IMR-90 (cell line): ENCODE measurements around the gene ADAM12. TPM values are rescaled to one million over a fixed set of nuclear protein-coding genes. Genes with fewer than 3 reads are reported as not detected.

Experiments used
- ATAC-seq: fragments of 200-7000 bp; cut with Tn5 transposase; 2 replicates; pipeline ENCODE4 v1.9.1; 2020; ENCODE audit warnings: low read depth, mild to moderate bottlenecking, moderate library complexity
- BruUV-seq: library from RNA; stranded (reverse); fragments of 400-500 nt; replicated peaks from 2 replicates; lab custom pipeline; 2021; lab: Mats Ljungman, UMichigan
- CTCF ChIA-PET: fragments of 300-600 bp; formaldehyde crosslinking; extraction: SDS; loops from one replicate; lab custom pipeline; 2021; ENCODE audit warnings: antibody characterized with exemption; lab: Yijun Ruan, JAX
- POLR2A ChIA-PET: fragments of 300-600 bp; sonication (Branson Sonifier 250); formaldehyde crosslinking; loops from one replicate; lab custom pipeline; 2022; ENCODE audit warnings: antibody characterized with exemption; ENCODE audit not compliant: unreplicated experiment; lab: Charles Lee
- DNase-seq: peaks from one replicate; pipeline ENCODE4 v3.0.0; 2013
- H2AFZ ChIP-seq: replicated peaks from 2 replicates; pipeline ENCODE3; 2013; ENCODE audit warnings: low read length, mild to moderate bottlenecking; ENCODE audit not compliant: poor library complexity
- H2AK5ac ChIP-seq: 2 replicates; pipeline ENCODE4 v1.6.1; 2013; ENCODE audit warnings: low read depth, low read length, inconsistent platforms
- H2AK9ac ChIP-seq: replicated peaks from 2 replicates; pipeline ENCODE3; 2013; ENCODE audit warnings: mild to moderate bottlenecking, low read depth, low read length, moderate library complexity; ENCODE audit not compliant: poor library complexity
- H2BK120ac ChIP-seq: 2 replicates; pipeline ENCODE4 v1.6.1; 2013; ENCODE audit warnings: low read depth, low read length, inconsistent platforms
- H2BK15ac ChIP-seq: 3 replicates; pipeline ENCODE4 v1.6.1; 2013; ENCODE audit warnings: low read depth, low read length, inconsistent platforms
- H2BK20ac ChIP-seq: 2 replicates; pipeline ENCODE4 v1.6.1; 2013; ENCODE audit warnings: low read depth, mild to moderate bottlenecking, inconsistent platforms, low read length, moderate library complexity
- H2BK5ac ChIP-seq: 2 replicates; pipeline ENCODE4 v1.6.1; 2013; ENCODE audit warnings: mild to moderate bottlenecking, low read depth, low read length, inconsistent platforms; ENCODE audit not compliant: poor library complexity, severe bottlenecking
- H3K14ac ChIP-seq: replicated peaks from 2 replicates; pipeline ENCODE4 v1.6.1; 2013; ENCODE audit warnings: low read depth, low read length, inconsistent platforms
- H3K18ac ChIP-seq: 2 replicates; pipeline ENCODE4 v1.6.1; 2013; ENCODE audit warnings: low read depth, low read length, control low read depth
- H3K23ac ChIP-seq: 2 replicates; pipeline ENCODE4 v1.6.1; 2013; ENCODE audit warnings: low read depth, low read length, inconsistent platforms
- H3K27ac ChIP-seq: 2 replicates; pipeline ENCODE4 v1.5.1; 2013; ENCODE audit warnings: mild to moderate bottlenecking, control low read depth, low read length; ENCODE audit not compliant: insufficient read depth
- H3K27me3 ChIP-seq: 2 replicates; pipeline ENCODE4 v1.6.1; 2013; ENCODE audit warnings: low read length; ENCODE audit not compliant: control insufficient read depth, insufficient read depth
- H3K36me3 ChIP-seq: 2 replicates; pipeline ENCODE4 v1.6.1; 2013; ENCODE audit warnings: low read length, mixed read lengths; ENCODE audit not compliant: control insufficient read depth, insufficient read depth
- H3K4ac ChIP-seq: 2 replicates; pipeline ENCODE4 v1.6.1; 2013; ENCODE audit warnings: low read depth, low read length, inconsistent platforms
- H3K4me1 ChIP-seq: 2 replicates; pipeline ENCODE4 v1.6.1; 2013; ENCODE audit warnings: low read length, mixed read lengths; ENCODE audit not compliant: control insufficient read depth, insufficient read depth
- H3K4me2 ChIP-seq: 2 replicates; pipeline ENCODE4 v1.6.1; 2013; ENCODE audit warnings: low read depth, mild to moderate bottlenecking, control low read depth, low read length, moderate library complexity
- H3K4me3 ChIP-seq: 2 replicates; pipeline ENCODE4 v1.5.1; 2013; ENCODE audit warnings: low read depth, mild to moderate bottlenecking, control low read depth, low read length, moderate library complexity; ENCODE audit not compliant: insufficient read depth
- H3K56ac ChIP-seq: 2 replicates; pipeline ENCODE4 v1.6.1; 2013; ENCODE audit warnings: low read length, inconsistent platforms; ENCODE audit not compliant: insufficient read depth; ENCODE audit errors: extremely low read depth
- H3K79me1 ChIP-seq, 2 experiments: 2 replicates each; pipeline ENCODE4 v1.6.1; 2013; ENCODE audit warnings: low read length in 2 of 2, inconsistent platforms in 1 of 2, low read depth in 1 of 2
- H3K9ac ChIP-seq: 2 replicates; pipeline ENCODE4 v1.6.1; 2013; ENCODE audit warnings: low read depth, low read length, control low read depth
- H3K9me1 ChIP-seq: 2 replicates; pipeline ENCODE4 v1.6.1; 2013; ENCODE audit warnings: low read length, inconsistent platforms; ENCODE audit not compliant: insufficient read depth
- H3K9me3 ChIP-seq: 2 replicates; pipeline ENCODE4 v1.6.1; 2013; ENCODE audit warnings: low read length; ENCODE audit not compliant: control insufficient read depth, insufficient read depth
- H4K20me1 ChIP-seq: 2 replicates; pipeline ENCODE4 v1.6.1; 2013; ENCODE audit warnings: low read length, inconsistent platforms; ENCODE audit not compliant: insufficient read depth
- H4K5ac ChIP-seq: 2 replicates; pipeline ENCODE4 v1.6.1; 2013; ENCODE audit warnings: mild to moderate bottlenecking, low read depth, low read length, control low read depth
- H4K8ac ChIP-seq, 2 experiments: 2 replicates each; pipeline ENCODE4 v1.6.1; 2013; ENCODE audit warnings: low read depth in 2 of 2, low read length in 2 of 2, control low read depth in 1 of 2, inconsistent platforms in 1 of 2
- H4K91ac ChIP-seq: 2 replicates; pipeline ENCODE4 v1.6.1; 2013; ENCODE audit warnings: low read depth, low read length, inconsistent platforms; ENCODE audit not compliant: insufficient read depth
- BHLHE40 ChIP-seq: fragments of 150-350 bp; IDR thresholded peaks from 2 replicates; pipeline ENCODE4 v1.6.1; 2016; ENCODE audit warnings: mild to moderate bottlenecking, low read depth, low read length
- CEBPB ChIP-seq: IDR thresholded peaks from 2 replicates; pipeline ENCODE4 v1.6.1; 2012; ENCODE audit warnings: low read depth, low read length, improper control_type of control experiment
- CHD1 ChIP-seq: IDR thresholded peaks from 2 replicates; pipeline ENCODE4 v1.6.1; 2012; ENCODE audit warnings: low read depth, low read length, improper control_type of control experiment
- ELK1 ChIP-seq: fragments of 150-350 bp; IDR thresholded peaks from 2 replicates; pipeline ENCODE4 v1.6.1; 2016; ENCODE audit warnings: low read depth, mild to moderate bottlenecking, low read length, moderate library complexity, borderline replicate concordance
- MAZ ChIP-seq: IDR thresholded peaks from 2 replicates; pipeline ENCODE4 v1.6.1; 2012; ENCODE audit warnings: low read depth, mild to moderate bottlenecking, low read length, improper control_type of control experiment, moderate library complexity, borderline replicate concordance
- MXI1 ChIP-seq: IDR thresholded peaks from 2 replicates; pipeline ENCODE4 v1.6.1; 2012; ENCODE audit warnings: low read depth, mild to moderate bottlenecking, low read length, moderate library complexity, borderline replicate concordance
- POLR2A ChIP-seq: IDR thresholded peaks from 2 replicates; pipeline ENCODE4 v1.6.1; 2012; ENCODE audit warnings: mild to moderate bottlenecking, low read depth, low read length
- RAD21 ChIP-seq: IDR thresholded peaks from 2 replicates; pipeline ENCODE4 v1.6.1; 2012; ENCODE audit warnings: low read length, improper control_type of control experiment
- USF2 ChIP-seq: fragments of 150-350 bp; IDR thresholded peaks from 2 replicates; pipeline ENCODE4 v1.6.1; 2017; ENCODE audit warnings: mild to moderate bottlenecking, antibody characterized with exemption, low read length, low read depth
- WGBS, 2 experiments: methylation state at CpG; one replicate each; pipeline versions ENCODE4 v1.1.5 to v1.1.7; 2013; ENCODE audit warnings: missing lambda C conversion rate in 2 of 2; ENCODE audit not compliant: insufficient read length in 1 of 2; ENCODE audit errors: extremely low coverage in 2 of 2; 5-methylcytosine and 5-hydroxymethylcytosine counted together
- dilution Hi-C: fragments of 300-500 bp; cut with HindIII; formaldehyde crosslinking; loops from one replicate; pipeline ENCODE4 v1.14.3; 2018; ENCODE audit warnings: low sequenced_read_pairs; ENCODE audit not compliant: unreplicated experiment
- in situ Hi-C: fragments of 300-500 bp; cut with MboI; formaldehyde crosslinking; loops from 3 replicates; pipeline ENCODE4 v1.14.3; 2019; ENCODE audit warnings: low sequenced_read_pairs, inconsistent platforms, mixed read lengths
- intact Hi-C: fragments of 100-400 bp; cut with micrococcal nuclease; formaldehyde crosslinking; loops from 2 replicates; pipeline ENCODE4 v1.10.0; 2022
- polyA plus RNA-seq, 3 experiments: library from polyadenylated mRNA; depleted of rRNA; stranded (reverse); fragments of >200 nt; gene quantifications; 2 replicates each; pipeline ENCODE4 v1.2.3, GENCODE V29; 2012; ENCODE audit warnings: low replicate concordance in 1 of 3
- total RNA-seq: library from RNA; depleted of rRNA; stranded (reverse); fragments of >200 nt; gene quantifications from 2 replicates; pipeline ENCODE4 v1.2.3, GENCODE V29; 2012

The ADAM12 gene
- total and polyA plus RNA-seq, 2 of the 4 experiments (the other 2 are of a cell fraction): 9.6 to 10.2 TPM

- Histone ChIP-seq H3K56ac (no peak overlapping the region), H2BK15ac (no peak overlapping the region), H3K79me1 (no peaks in the 10 kb centered on the region), H3K9me1 (no peaks in the 10 kb centered on the region), H3K23ac (no peak overlapping the region), H3K18ac (no peak overlapping the region), H2AK5ac (no peak overlapping the region), H2BK20ac (no peak overlapping the region), H3K27ac (no peak overlapping the region), H3K36me3 (no peaks in the 10 kb centered on the region), H2BK5ac (no peak overlapping the region), H3K4me1 (no peaks in the 10 kb centered on the region), H3K9me3 (no peaks in the 10 kb centered on the region), H2AFZ (no peak overlapping the region), H3K9ac (no peak overlapping the region), H3K27me3 (peaks cover 30% of the 10 kb centered on the region), H4K91ac (no peak overlapping the region), H3K4me3 (no peak overlapping the region), H3K4me2 (no peak overlapping the region), H4K8ac (no peak overlapping the region), H4K20me1 (no peaks in the 10 kb centered on the region), H4K5ac (no peak overlapping the region), H3K14ac (no peak overlapping the region), H3K4ac (no peak overlapping the region), H2AK9ac (no peak overlapping the region), H2BK120ac (no peak overlapping the region)
- ChIA-PET CTCF (no interaction called here), POLR2A (no interaction called here)
- DNase-seq: no peak
- dilution Hi-C loops (no loop called here), intact Hi-C loops (no loop called here), in situ Hi-C loops (no loop called here)
- WGBS, 2 experiments: no CpG with 5 or more reads among the region's 2 CpGs
- TF ChIP-seq RAD21 (no peak), BHLHE40 (no peak), CEBPB (no peak), USF2 (no peak), CHD1 (no peak), ELK1 (no peak), POLR2A (no peak), MXI1 (no peak), MAZ (no peak)
- peak; percentile 59 for ATAC-seq
- no TSS peak for BruUV-seq
These were observed 386.7 kb downstream of the ADAM12 start for GRCh38 chr10:126001576-126001975.
